GM19240 (cell line): Measurements from ENCODE around the gene FOXP1.

Experiments
- DNase-seq: peaks from one replicate; pipeline ENCODE4 v3.0.0; 2011; ENCODE audit warnings: low spot score; ENCODE audit not compliant: insufficient read length

The FOXP1 gene

GRCh38 chr3:71133865-71134264 lies 449.7 kb downstream of the FOXP1 start:
- DNase-seq: no peak

DNA sequence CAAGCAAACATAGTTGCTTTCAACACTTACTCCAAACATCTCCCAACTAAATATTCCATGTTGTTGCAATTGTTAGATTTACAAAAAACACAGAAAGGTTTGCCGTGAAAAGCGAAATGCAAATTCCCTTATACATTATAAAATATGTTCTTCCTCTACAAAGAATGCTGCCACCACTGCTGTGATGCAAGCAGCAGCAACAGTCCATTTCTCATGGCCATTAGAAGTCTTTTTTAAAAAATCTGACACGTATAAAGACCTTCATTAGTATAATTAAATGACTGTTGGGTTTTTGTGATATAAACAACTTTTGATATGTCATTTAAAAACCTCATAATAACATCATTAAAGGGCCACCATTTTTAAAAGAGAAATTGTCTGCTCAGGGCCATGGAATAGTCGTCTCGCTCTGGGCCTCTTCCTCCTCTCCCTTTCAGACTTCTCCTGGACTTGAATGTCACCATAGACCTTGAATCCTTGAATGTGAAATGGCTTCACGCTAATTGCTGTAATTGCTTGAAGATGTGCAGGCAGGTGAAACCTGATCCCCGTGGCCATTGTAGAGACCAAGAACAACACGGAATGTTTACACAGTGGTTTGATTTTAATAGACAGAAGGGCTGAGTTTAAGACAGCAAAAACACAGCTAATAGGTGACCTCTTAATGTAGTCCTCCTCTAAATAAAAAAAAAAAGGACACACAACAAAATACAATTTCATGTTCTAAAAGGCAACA lies 450.4 kb downstream of the FOXP1 start:
- no peak for DNase-seq

GRCh38 chr3:71131375-71132314 lies 451.9 kb downstream of the FOXP1 start:
- DNase-seq: no peak

DNA sequence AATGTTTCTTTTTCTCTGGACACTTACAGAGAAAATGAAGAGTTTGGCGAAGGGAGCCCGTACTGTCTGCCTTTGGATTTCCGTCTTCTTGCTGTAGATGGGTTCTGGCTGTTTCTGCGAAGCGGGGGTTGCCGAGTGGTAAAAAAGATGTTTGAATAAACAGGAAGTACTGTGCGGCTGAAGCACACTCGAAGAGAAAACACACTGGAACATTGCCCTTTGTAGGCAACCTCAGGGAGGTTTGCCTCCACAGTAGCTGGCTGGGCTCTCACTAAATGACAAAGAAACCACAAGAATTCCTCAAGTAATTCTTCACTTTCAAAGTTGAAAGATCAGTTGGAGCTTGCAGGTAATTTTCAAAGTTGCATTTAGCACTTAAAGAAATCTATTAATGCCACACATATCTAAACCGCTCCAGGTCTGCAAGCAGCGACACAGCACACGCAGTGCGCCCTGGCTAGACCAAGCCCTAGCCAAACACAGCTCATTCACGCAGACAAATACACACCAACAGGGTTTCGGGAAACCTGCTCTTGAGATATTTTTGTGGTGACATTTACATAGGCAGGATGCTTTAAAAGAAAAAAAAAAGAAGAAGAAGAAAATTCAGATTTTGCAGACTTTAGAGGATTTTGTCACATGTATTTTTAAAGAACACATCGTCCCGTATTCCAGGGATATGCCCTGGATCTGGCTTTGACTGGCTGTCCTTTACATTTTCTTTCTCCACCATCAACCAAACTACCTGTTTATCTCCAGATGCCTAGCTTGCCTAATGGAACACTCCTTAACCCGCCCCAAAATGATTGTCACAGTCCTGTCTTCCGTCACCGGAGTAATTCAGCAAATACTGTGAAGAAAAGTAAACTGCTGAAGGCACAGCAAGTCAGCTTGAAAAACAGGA lies 452.8 kb downstream of the FOXP1 start:
- DNase-seq: no peak

DNA sequence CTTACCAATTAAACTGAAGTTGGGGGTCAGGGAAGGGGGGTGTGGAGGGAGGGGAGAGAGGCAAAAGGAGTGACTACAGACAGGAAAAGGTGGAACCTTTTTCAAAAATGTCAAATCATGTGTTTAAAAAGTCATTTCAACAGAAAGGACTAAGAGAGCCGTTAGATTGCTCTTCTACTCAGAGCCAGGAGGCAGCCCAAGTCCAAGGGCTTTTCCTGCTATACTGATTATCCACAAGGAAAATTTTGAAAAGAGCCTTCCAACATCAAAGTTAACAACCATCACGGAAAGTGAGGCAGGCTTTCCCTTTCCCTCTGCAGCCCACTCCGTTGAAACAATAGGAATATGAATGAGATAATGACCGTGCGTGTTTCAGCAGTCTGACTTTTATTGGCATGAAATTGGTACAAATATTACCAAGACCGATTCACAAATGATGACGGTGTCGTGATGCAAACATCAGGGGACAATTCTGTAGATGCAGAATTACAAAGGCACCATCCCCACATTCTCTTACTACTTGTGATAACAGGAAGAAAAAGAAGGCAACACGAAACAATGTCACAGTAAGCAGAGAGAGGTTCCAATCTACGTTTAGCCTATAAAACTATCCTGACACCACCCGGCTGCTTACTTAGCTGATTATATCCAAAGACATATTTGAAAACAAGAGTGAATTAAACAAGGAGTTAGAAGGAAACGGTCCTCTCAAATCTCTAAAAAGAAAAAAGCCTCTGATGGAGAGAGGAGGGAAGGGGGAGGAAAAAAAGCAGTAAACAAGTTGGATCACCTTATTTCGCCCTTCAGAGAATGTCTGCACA lies 453.7 kb downstream of the FOXP1 start:
- no peak for DNase-seq

GRCh38 chr3:71128961-71129360 lies 454.6 kb downstream of the FOXP1 start:
- DNase-seq: no peak

GRCh38 chr3:71127844-71128243 lies 455.7 kb downstream of the FOXP1 start:
- no peak for DNase-seq

DNA sequence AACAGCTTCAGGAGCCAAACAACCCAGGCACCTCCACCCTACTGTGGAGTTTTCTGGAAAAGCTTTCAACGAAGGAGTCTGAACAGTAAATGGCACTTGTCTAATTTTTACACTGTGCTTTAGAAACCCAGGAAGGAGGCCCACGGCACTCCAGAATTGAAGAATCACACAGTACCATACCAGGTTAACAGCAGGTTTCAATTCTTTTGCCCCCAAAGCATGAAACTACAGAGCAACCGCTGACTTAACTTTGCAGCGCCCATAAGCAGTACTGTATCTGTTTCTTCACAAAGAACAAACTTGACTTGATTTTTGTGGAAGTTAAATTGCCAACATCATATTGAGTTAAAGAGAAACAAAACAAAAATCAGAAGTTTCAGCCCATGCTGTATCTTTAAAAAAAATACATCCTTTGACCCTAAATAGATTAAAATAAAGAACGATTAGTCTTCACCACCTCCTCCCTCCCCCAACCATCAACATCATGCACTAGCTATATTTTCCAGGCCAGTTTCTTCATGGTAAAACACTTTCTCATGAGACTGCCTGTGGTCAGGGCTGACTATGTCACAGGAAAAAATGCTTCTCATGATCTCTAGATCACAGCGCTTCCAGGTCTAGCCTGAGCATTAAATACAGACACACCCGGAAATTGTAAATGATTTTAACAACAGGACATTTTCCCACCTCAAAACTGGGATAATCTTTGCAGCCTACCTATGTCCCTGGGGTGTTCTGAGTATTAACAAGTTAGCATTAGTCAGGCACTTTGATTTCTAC lies 456.3 kb downstream of the FOXP1 start:
- DNase-seq: no peak

- DNase-seq: no peak
Observed at GRCh38 chr3:71125738-71126137, 457.8 kb downstream of the FOXP1 start.

DNA sequence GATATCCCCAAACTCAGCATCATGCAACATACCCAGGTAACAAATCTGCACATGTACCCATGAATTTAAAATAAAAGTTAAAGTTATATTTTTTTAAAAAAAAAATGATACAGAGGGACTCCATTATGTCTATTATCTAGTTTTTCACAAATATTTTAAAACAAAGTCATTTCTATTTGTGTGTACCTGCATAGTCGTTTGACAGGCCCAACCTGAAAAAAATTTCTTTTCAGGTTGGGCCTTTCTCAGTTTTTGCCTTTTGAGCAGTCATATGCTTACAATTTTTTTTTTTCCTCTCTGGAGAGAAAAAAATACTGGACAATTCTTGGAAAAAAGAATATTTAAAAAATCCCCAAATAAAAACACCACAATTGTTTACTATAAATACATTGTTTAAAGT lies 459.5 kb downstream of the FOXP1 start:
- no peak for DNase-seq

DNA sequence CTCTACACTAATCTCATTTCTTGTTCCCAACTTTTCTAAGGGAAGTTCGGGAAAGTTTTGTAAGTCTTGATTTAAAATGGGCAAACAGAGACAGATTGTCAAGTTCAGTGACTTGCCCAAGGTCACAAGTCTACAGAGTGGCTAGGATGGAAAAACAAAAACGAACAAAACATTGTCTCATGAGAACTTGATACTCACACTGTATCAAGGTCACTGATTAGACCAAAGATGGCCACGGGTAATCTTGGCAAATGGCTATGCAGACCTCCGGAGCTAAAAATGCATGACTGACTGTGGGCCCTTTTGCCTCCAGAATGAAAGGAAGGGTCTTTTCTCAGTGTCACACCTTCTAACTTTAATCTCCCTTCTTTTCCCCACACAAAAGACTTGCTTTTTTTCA lies 460.9 kb downstream of the FOXP1 start:
- DNase-seq: no peak

- no peak for DNase-seq
Observed at GRCh38 chr3:71121429-71122167, 461.9 kb downstream of the FOXP1 start.

GRCh38 chr3:71120012-71120411 lies 463.5 kb downstream of the FOXP1 start:
- DNase-seq: no peak

DNA sequence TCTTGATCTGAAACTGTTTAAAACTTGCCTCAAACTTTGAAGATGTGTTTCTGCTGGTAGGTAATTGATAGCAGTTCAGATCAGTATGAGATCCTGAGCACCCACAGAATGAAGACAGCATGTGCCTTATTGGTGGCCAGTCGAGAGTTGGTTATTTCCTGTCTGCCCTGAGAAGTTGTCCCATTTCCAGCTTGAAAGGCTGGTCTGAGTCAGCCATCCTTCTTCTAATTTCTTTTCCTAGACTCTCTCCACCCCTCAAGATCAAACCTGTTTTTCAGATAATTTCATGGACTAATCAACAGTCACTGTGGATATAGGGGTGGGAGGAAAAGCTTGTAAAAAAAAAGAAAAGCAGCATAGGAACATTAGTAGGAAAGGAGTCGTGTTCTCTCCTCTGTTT lies 464.4 kb downstream of the FOXP1 start:
- DNase-seq: no peak

DNA sequence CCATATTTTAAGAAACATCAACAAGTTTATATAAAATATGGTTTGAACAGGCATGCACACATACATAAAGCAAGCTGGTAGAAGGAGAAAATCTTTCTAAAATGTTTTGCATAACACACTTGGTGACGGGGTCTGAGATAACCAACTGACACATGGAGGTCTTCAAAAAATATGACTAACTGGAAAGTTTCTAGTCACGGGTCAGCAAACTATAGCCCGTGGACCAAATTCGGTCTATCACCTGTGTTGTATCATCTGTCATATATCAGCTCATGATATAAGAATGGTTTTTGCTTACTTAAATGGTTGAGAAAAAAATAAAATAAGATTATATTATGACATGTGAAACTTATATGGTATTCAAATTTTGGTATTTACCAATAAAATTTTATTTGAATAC lies 465.1 kb downstream of the FOXP1 start:
- DNase-seq: no peak

DNA sequence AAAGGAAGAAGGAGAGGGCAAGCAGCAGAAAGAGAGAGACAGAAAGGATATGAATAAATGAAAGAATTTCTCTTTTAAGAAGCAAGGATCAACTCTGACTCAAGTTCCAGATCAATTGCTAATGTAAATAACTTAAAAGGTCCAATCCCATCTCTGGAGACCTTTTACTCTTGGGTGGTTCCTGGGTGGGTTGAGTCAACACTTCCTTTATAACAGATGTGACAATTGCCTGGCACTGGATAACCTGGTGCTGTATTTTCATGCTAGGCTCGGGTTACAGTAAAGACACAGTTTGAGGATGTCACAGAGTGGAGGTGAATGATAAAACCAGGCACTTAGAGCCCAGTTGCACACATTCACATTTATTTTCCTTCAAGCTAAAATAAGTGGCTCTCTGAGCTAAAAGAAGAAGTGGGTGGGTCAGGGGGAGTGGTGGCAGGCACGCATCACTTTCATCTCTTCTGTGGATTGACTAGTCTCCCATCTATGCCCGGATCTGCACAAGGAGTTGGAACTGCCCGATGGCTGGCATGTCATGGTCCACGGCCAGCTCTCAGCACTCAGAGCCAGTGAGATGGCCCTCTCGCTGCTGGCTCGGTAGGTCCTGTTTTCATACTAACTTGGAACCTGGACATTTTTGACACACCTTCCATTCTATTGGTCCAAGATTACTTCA lies 465.8 kb downstream of the FOXP1 start:
- DNase-seq: no peak

GRCh38 chr3:71114610-71115009 lies 468.9 kb downstream of the FOXP1 start:
- no peak for DNase-seq

DNA sequence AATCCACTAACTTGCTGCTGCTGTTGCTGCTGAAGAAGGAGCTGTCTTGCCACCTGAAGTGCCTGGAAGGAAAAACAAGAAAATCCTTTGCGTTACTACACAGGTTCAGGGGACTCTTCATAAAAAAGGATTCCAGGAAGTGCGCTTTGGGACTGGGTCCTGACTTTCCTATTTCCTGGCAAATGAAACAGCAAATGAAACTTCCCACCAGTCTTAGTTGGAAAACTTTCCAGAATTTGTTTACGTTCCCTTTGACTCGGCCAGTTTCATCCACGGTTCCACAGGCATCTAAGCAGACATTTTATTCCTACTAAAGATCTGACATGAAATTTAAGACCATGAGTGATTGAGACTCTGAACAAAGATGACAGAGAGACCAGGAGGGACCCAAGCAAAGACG lies 471.0 kb downstream of the FOXP1 start:
- DNase-seq: no peak
